K562 (cell line): ENCODE results near the gene LAMB3.

ENCODE experiments used
- CHCHD3 ChIP-seq: fragments of 250-450 bp; sonication (Bioruptor Pico); IDR thresholded peaks from 2 replicates; pipeline ENCODE4 v2.1.2; 2022; ENCODE audit warnings: mild to moderate bottlenecking
- KLF13 ChIP-seq: fragments of 450-650 bp; IDR thresholded peaks from 2 replicates; pipeline ENCODE4 v1.6.1; 2016; ENCODE audit warnings: missing genetic modification characterization, low read depth, mild to moderate bottlenecking, missing compliant biosample characterization, moderate library complexity, borderline replicate concordance
- ZZZ3 ChIP-seq: fragments of 450-650 bp; IDR thresholded peaks from 2 replicates; pipeline ENCODE4 v1.6.1; 2016; ENCODE audit warnings: antibody characterized with exemption, mild to moderate bottlenecking, moderate library complexity
- TF ChIP-seq, protein P1 (sequence below), 3 experiments: IDR thresholded peaks in 2 of 3; conservative IDR thresholded peaks in 1 of 3; 2 replicates each; pipeline ENCODE4 v1.5.1; 2011 to 2012; ENCODE audit warnings: low read length in 3 of 3, mild to moderate bottlenecking in 3 of 3, control low read depth in 2 of 3, improper control_type of control experiment in 1 of 3, inconsistent platforms in 1 of 3, low read depth in 1 of 3, mixed read lengths in 1 of 3, moderate library complexity in 1 of 3; ENCODE audit not compliant: insufficient read depth in 2 of 3

DNA sequence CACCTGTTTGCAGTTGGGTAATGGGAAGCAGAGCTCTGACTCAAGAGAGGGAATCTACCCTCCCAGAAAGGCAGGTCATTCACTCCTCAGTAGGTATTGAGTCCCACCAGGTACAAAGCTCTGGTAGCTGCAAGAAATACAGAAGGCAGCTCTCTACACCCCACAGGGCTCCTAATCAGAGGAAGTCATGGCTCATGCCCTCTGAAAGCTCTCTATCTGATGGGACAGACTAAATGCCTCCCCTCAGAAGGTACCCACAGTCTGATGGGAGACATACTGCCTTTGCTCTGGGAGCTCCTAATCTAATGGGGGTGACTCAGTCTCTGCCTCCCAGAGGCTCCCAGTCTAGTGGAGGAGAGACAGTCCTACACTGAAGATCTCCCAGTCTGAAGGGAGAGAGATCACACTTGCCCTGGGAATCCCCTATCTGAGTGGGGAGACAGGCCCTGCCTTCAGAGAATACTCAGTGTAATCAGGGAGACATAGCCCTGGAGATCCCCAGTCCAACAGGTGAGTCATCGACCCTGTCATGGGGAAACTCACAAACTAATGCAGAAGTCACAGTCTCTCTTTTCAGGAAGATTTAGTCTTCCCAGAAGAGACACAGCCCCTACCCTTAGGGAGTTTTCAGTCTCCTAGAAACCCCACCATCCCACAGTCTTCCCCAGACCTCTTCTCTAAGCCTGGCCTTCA is 45.0 kb downstream of the LAMB3 start:
- TF ChIP-seq KLF13 (tag) (no peak), ZZZ3 (no peak), CHCHD3 (no peak)
- TF ChIP-seq, protein P1, sequence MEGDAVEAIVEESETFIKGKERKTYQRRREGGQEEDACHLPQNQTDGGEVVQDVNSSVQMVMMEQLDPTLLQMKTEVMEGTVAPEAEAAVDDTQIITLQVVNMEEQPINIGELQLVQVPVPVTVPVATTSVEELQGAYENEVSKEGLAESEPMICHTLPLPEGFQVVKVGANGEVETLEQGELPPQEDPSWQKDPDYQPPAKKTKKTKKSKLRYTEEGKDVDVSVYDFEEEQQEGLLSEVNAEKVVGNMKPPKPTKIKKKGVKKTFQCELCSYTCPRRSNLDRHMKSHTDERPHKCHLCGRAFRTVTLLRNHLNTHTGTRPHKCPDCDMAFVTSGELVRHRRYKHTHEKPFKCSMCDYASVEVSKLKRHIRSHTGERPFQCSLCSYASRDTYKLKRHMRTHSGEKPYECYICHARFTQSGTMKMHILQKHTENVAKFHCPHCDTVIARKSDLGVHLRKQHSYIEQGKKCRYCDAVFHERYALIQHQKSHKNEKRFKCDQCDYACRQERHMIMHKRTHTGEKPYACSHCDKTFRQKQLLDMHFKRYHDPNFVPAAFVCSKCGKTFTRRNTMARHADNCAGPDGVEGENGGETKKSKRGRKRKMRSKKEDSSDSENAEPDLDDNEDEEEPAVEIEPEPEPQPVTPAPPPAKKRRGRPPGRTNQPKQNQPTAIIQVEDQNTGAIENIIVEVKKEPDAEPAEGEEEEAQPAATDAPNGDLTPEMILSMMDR (IDR thresholded peaks at IDR 0.05 in 2 of 3, conservative IDR thresholded peaks at IDR 0.05 in 1 of 3; ENCODE audit: insufficient read depth in 2 of 3, low read depth in 1 of 3, low read length in 3 of 3): no peak
